NCI-H1048 (cell line): ENCODE data around the gene RASEF.

Experiments used
- DNase-seq: peaks from one replicate; lab custom pipeline; 2025; lab: John Stamatoyannopoulos, UW

Gene RASEF

GRCh38 chr9:83056174-83056573, 6.8 kb downstream of the RASEF start:
- DNase-seq: no peak

- no peak for DNase-seq
These were observed 14.8 kb downstream of the RASEF start for GRCh38 chr9:83047839-83048775.

GRCh38 chr9:83043597-83043996, 19.3 kb downstream of the RASEF start:
- no peak for DNase-seq

GRCh38 chr9:83041771-83042170, 21.2 kb downstream of the RASEF start:
- no peak for DNase-seq

GRCh38 chr9:83039303-83039702, 23.6 kb downstream of the RASEF start:
- DNase-seq: no peak

- no peak for DNase-seq
These were observed 26.9 kb downstream of the RASEF start for GRCh38 chr9:83036043-83036442.

GRCh38 chr9:83035143-83035542, 27.8 kb downstream of the RASEF start:
- no peak for DNase-seq

GRCh38 chr9:83034587-83034986, 28.4 kb downstream of the RASEF start:
- no peak for DNase-seq

GRCh38 chr9:83034026-83034425, 28.9 kb downstream of the RASEF start:
- no peak for DNase-seq

GRCh38 chr9:83032065-83032625, 30.8 kb downstream of the RASEF start:
- no peak for DNase-seq

GRCh38 chr9:83030391-83031107, 32.4 kb downstream of the RASEF start:
- DNase-seq: no peak

- no peak for DNase-seq
These were observed 33.3 kb downstream of the RASEF start for GRCh38 chr9:83029531-83030137.

GRCh38 chr9:83027153-83027891, 35.6 kb downstream of the RASEF start:
- no peak for DNase-seq

GRCh38 chr9:83024506-83025125, 38.3 kb downstream of the RASEF start:
- no peak for DNase-seq

- DNase-seq: no peak
These were observed 39.8 kb downstream of the RASEF start for GRCh38 chr9:83023151-83023550.

- no peak for DNase-seq
These were observed 42.1 kb downstream of the RASEF start for GRCh38 chr9:83020864-83021263.

GRCh38 chr9:83020327-83020726, 42.6 kb downstream of the RASEF start:
- DNase-seq: no peak

- DNase-seq: no peak
These were observed 43.7 kb downstream of the RASEF start for GRCh38 chr9:83019246-83019645.

- no peak for DNase-seq
These were observed 47.0 kb downstream of the RASEF start for GRCh38 chr9:83015897-83016296.

GRCh38 chr9:83013867-83014605, 48.9 kb downstream of the RASEF start:
- DNase-seq: no peak
